SU-DHL-6 (cell line): Measurements from ENCODE around the gene LRRK1.

Source experiments
- CTCF ChIP-seq: fragments of 200-600 bp; sonication (generic); IDR thresholded peaks from one replicate; pipeline ENCODE4 v1.5.1; 2017; ENCODE audit warnings: antibody characterized with exemption, mild to moderate bottlenecking, low read length, moderate library complexity; ENCODE audit not compliant: insufficient read depth, poor library complexity, severe bottlenecking
- EZH2phosphoT487 ChIP-seq: fragments of 200-600 bp; sonication (generic), shearing (Covaris generic); conservative IDR thresholded peaks from 2 replicates; pipeline ENCODE4 v1.6.1; 2018; ENCODE audit warnings: mild to moderate bottlenecking, antibody characterized with exemption, low read length, moderate library complexity, mixed read lengths

- no peak for TF ChIP-seq CTCF
- no peak for TF ChIP-seq EZH2phosphoT487
Measured at GRCh38 chr15:100880139-100880896, 38.8 kb upstream of the LRRK1 start.
